HTR-8/SVneo (cell line): ENCODE data around the gene ULK4.
A peak's percentile ranks its signal among the peaks of the same experiment; 100 is the strongest.

Experiments
- DNase-seq: peaks from one replicate; pipeline ENCODE4 v3.0.0; 2011; ENCODE audit warnings: low spot score, mixed read lengths; ENCODE audit not compliant: insufficient read length
- FAIRE-seq: peaks from 2 replicates; lab custom pipeline; 2011; peaks lifted over from hg19 to GRCh38; lab: Jason Lieb, UNC

ULK4 gene

DNA sequence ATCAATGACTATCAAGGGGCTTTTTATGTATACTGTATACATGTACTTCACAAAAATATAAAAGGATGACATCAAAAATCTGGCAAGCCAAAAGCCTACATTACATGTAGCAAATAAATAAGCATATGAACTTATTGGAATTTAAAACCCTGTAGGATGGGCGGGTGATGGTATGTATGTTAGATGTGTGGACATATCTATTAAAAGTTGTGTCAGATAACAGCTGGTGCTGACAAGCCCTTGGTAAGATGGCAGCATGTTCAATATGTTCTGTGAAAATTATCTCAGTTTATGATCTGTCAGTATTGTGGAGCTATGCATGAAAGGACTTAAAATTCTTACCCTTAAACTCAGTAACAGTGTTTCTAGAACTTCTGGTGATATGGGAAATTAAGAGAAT, 742.5 kb downstream of the ULK4 start:
- no peak for FAIRE-seq
- DNase-seq = no peak

DNA sequence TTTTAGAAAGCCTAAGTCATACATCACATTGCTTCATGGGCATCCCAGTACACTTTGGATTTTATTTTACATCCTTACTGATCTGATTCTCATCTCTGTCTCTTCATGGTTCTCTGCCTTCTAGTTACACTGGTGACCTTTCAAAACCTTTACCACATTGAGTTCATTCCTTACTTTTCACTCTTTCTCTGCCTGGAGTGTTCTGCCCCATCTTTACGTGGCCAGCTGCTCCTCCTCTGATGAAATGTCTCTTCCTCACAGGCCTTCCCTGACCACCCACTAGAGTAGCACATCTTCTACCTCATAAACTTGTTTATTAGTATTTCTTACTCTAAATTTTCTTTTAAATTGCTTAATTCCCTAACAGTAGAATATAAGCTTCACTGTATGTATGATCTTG, 744.9 kb downstream of the ULK4 start:
- DNase-seq = no peak
- no peak for FAIRE-seq

DNA sequence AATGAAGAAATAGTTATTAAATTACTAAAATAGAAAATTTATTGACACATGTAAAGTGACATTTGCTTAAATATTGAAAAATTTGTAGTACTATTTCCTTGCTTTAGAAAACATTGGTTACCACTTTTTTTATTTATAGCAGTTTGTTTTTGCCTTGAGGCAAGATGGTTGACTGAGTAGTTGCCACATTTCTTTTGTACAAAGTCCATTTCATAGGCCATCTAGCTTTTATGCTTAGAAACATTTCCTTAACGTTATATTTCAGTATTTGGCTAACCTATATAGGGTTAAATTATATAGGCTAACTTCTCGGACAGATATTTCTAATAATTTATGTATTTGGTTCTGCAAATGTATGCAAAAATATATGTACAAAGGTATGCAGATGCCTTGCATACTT, 745.5 kb downstream of the ULK4 start:
- FAIRE-seq (no peak), DNase-seq (no peak)

DNA sequence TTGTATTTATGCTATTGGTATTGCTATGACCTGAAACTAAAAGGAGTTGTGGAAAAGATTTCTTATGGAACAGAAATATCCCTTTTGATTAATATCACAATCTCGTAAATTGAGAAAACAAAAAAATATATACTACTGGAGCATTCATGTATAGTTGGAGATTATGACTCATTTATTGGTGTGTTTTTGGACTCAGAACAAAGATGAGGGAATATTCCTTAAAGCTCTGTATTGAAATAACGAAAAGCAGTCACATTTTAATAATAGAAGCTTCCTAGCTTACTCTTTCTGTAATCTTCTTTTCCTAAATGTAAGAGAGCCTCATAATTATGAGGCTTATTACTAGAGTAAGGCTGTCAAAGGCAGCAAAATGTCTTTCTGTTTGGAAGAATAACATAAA, 748.3 kb downstream of the ULK4 start:
- FAIRE-seq (no peak), DNase-seq (no peak)

DNA sequence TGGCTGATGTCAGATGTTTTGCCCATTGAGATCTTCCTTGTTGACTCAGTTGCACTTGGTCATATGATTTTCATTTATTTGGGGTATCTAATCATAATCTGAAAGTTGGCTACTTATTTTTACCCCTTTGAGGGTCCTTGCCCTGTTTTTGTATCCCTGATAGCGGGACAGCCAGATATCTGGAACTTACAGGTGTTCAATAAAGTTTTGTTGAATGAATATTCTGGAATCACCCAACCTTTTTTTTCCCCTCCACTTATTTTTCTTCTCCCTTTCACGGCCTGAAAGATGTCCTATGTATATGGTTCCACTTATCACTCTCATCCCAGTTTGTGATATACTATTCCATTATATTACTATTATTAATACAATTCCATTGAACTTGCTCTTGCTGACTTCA, 749.8 kb downstream of the ULK4 start:
- no peak for FAIRE-seq
- no peak for DNase-seq

DNA sequence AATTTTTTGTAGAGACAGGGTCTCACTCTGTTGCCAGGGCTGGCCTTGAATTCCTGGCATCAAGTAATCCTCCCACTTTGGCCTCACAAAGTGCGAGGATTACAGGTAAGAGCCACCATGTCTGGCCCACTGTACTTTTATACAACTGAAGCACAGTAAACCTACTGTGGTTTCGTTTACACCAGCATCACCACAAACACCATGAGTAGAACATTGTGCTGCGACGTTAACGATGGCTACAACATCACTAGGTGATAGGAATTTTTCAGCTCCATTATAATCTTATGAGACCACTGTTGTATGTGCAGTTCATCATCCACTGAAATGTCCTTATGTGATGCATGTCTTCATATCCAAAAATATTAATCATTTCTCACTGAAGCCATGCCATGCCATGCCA, 750.9 kb downstream of the ULK4 start:
- DNase-seq = no peak
- no peak for FAIRE-seq

DNA sequence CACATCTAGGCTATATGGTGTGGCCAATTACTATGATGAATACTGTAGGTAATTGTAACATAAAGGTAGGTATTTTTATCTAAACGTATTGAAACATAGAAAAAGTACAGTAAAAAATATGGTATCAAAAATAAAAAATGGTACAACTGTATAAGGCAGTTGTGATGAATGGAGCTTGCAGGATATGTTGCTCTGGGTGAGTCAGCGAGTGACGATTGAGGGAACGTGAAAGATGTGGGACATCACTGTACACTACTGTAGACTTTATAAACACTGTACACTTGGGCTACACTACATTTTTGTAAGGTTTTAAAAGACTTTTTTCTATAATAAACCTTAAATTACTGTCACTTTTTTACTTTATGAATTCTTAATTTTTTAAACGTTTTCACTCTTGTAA, 752.3 kb downstream of the ULK4 start:
- FAIRE-seq (no peak), DNase-seq (no peak)

DNA sequence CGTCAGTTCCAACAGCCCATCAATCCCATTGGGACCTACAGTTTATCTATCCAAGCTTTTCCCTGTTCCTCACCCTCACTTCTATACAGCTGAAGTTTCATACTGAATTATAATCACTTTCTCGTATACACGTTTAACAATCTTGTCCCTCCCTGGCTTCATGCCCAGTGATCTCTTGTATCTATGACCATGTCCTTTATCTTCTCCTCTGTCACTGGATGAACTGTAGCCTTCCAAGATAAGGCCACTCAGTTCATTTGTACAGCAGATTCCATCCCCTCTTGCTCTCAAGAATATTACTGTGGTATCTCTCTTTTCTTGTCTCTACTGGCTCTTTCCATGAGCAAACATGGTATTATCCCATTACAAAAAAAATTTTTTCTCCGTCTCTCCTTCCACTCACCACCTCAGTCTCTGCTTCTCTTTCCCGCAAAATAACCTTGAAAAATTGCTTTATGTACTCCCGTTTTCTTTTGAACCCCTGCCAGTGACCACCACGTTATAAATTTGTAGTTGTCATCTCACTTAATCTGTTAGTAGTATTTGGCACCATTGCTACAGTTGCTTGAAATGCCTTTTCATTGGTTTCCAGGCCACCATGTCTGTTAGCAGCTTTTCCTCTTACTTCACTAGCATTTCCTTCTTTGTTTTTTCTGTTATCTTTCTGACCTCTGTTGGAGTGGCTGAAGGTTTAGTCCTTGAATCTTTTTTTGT, 753.2 kb downstream of the ULK4 start:
- FAIRE-seq (no peak), DNase-seq (no peak)

DNA sequence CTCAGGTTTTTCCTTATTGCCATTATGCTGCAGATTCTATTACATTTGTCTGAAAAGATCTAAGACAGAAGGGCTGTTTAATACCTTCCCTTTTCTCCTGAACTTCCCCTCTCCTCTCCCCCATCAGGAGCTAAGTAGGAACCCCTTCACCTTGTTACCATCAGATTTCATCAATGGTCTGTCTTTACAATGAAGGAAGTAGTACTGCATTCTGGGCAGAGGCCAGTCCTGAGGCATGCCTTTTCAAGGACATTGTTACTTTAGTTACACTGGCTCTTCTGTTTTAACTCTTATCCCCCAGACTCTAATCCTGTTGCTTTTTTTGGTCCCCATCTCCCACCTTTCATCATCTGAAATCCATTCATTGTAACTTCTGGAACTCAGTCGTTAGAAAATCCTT, 754.5 kb downstream of the ULK4 start:
- FAIRE-seq = no peak
- DNase-seq = no peak

DNA sequence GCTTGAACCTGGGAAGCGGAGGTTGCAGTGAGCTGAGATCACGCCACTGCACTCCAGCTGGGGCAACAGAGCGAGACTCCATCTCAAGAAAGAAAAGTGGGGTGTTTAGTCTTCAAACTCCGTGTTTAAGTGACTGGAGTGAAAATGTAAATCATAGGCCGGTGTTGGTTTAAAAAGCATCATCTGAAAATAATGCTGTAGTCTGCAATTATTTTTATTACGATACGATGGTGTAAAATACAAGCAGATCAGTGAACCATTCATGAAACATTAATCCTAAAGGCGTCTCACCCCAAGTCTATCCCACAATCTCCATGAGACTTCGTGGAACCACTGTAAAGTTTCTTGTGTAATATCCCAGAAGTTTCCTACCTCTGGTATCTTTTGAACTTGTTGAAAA, 756.3 kb downstream of the ULK4 start:
- FAIRE-seq (no peak), DNase-seq (no peak)

DNA sequence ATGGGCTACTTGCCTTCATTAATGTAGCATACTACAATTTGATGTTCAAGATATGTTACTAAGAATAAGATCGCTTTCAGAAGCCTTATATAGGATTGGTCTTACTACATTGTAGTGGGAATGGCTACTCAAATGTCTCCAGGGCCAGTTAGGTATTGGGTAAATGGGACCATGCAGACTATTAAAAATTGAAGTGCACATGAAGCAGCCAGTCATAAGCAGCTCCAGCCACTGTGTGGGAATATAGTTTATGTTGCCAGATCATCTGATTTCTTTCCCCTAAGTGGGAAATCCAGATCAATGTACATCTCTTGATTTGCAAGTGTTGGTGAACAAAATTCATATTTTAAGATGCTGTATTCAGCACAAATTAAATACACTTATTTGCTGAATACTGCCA, 757.5 kb downstream of the ULK4 start:
- no peak for FAIRE-seq
- DNase-seq = no peak

DNA sequence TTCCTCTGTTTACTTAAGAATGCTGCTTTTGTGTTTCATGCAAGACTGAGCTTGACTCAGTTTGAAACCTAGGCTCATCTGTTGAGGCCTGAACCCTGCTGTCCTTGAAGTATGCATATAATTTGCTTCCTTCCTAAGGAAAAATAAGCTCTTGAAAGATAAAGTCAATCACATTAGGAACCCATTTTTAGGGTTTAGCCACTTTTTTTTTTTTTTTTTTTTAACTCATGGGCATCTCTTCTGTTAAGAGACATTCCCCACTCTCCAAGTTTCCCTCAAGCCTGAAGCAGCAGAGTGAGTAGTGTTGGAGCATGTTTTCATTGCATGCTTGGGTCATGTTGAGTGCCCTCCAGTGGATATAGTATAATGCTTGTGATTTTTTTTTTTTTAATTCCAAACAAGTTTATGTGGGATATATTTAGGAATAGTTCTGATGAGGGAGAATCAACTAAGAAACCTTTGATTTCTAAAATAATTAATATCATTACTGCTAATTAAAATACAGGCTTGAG, 759.0 kb downstream of the ULK4 start:
- FAIRE-seq (no peak), DNase-seq (no peak)

DNA sequence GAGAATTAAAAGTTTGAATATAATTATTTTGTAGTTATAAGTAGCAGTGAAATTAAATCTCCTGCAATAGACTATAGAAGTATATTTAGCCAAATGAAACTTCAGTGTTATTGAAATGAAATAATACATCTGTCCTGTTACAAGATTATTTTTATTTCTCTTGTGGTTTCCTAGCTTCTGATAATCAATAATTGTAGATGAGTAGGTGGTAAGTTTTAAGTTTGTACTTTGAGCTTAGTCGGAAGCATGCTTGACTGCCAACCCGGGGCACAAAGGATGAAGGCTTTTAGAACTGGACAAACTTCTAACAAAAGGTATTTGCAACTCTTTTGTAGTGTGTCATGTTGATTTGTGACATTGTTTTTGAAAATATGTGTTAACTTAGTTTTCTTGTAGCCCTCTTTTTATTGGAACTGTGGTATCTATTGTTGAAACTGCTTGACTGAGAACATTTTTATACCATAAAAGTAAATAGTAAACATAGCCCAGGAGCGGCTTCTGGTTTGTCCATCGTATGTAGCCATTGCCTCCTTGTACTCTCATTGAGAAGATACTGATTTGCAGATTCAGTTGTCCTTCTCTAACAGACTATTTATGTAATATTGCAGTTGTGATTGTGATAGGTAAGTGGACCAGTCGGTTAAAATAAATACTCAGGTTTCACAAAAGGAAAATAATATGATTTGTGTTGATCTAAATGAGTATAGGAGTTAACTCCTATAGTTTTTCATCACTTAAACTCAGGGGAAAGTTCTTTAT, 759.6 kb downstream of the ULK4 start:
- DNase-seq (no peak), FAIRE-seq (no peak)

DNA sequence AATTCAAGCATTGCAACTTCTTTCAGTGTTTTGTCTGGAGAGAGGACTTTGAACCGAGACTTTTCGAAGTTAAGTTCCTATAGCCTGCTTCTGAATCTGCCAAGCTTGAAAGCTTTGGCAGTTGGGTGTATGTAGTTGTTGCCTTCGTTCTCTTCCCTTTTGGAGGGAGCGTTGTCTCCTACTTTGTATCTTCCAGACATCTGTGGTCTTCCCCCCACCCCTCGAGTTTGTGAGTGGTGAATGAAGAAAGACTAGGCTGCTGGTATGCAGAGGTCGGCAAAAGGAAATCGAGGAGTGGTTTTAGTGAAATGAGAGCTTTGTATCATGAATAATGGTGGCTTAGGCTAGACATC, 761.3 kb downstream of the ULK4 start:
- no peak for DNase-seq

DNA sequence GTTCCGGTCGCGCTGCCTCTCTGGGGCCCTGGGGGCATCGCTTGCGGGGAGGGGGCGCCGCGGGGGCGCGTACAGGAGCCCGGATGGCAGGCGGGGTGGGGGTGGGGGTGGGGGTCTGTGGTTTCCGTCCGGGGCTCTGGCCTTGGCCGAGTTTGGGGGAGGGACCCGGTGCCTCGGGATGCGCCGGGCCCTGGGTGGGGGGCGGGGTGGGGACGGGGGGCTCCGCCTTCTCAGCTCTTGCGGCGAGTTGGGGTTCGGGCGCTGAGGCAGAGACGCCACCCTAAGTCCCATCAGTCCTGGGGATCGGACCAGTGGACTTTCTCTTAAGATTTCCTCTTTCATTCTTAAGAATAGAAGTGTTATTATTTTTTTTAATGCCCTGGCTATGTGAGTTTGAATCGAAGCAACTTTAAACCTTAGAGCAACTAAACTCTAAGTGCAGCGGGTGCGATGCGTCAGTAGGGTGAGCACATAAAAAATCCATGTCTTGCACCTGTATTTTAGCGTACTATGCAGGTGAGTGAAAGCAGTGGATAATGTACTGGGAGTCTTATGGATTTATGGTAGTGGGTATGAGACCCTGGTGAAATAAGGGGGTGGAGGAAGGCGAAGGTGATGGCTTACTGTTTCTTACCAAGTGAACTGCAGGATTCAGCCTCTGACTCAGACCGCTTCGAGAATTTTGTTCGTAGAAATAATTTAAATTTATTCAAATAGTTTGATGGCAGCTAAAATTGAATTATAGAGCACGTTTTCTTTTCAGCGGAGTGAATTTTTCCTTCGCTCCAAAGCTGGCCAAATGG, 761.8 kb downstream of the ULK4 start:
- DNase-seq = peak; percentile 28
- no peak for FAIRE-seq

More for the DNA sequence above, 761.3 kb downstream of the ULK4 start:
- no peak for FAIRE-seq

DNA sequence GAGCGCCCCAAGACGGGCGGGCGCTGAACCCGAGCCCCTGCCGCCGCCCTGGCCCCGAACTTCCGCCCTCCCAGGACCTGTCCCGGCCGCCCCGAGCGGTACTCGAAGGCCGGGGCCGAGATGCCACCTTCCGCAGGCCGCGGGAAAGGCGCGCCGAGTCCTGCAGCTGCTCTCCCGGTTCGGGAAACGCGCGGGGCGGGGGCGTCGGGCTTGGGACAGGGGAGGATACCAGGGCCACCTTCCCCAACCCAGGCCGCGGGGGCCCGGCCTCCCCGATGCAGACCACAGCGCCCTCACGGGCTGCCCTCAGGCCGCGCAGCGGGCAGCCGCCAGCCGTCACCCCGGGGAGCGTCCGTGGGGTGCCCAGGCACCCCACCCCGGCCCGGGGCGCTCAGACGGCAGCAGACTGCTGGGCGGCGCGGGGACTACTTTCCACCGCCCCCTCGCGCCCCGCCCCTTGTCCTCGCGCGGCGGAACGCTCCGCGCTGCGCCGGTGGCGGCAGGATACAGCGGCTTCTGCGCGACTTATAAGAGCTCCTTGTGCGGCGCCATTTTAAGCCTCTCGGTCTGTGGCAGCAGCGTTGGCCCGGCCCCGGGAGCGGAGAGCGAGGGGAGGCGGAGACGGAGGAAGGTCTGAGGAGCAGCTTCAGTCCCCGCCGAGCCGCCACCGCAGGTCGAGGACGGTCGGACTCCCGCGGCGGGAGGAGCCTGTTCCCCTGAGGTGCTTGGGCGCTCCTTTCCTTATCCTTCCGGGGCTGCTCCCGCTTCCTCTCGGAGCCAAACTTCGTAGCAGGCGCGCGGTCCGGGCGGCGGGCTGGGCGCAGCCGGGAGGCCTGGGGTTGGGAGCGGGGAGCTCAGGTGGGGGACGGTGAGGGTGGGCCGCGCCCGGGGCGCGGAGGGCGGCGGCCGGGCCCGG, 762.7 kb downstream of the ULK4 start, which contains the start of gene CTNNB1:
Gene CTNNB1 (plus strand): TSS at position 556 of the 916 bp plus-strand sequence. CDS start 24,564 bp downstream, outside the sequence.
- DNase-seq (peak; percentile 48), FAIRE-seq (peak; percentile 52)

DNA sequence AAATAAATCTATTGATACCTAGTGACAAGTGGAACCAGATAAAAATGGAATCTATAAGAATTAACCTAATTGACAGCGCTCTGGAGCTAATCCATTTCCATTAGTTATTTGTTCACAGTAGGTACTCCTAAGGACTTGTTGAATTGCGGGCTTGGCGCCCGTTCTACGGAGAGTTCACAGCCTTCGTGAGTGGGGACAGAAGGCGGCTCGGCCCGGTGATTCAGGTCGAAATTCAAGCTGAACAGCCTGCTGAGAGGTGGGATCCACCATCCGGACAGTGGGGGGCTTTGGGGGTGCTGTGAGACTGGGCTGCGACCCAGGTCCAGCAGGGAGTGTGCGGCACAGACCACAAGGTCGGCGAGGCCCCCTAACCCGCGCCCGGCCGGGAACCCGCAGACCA, 763.4 kb downstream of the ULK4 start:
- FAIRE-seq = no peak
- no peak for DNase-seq

DNA sequence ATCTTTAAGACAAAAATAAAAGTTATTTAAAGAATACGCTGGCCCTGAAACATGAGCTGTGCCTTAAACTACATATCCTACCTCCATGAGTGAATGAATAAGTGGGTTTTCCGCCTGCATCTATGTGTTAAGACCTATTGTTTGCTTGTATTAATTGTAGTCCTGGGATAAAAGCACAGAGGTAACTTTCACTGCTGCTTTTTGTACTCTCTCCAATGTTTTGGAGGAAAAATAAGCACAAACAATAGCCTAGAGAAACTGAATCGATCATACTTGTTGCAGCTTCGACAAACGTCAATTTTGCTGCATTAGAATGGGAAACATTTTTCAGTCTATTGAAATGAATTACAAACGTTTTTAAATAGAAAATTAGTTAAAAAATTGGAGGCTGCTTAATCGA, 763.9 kb downstream of the ULK4 start:
- DNase-seq (no peak), FAIRE-seq (no peak)
